Measurements from ENCODE around the gene C16orf74.

- TF ChIP-seq POLR2AphosphoS5 (IDR thresholded peaks at IDR 0.05) (no peak), CTCF (IDR thresholded peaks at IDR 0.05) (no peak), POLR2A (IDR thresholded peaks at IDR 0.05) (no peak), EP300 (IDR thresholded peaks at IDR 0.05; ENCODE audit: low read depth) (no peak)
These were observed 19.8 kb upstream of the C16orf74 start for GRCh38 chr16:85770741-85771140.

Measured in transverse colon (tissue), 4 donors.